Mesodermal cell (in vitro differentiated cells): ENCODE results near the gene TMEM45B.
"Not testable (repeated sequence)": the region's sequence is repeated elsewhere in the genome, so short reads cannot be mapped to it uniquely, and the experiment has no call there.

Source experiments
- H3K27ac ChIP-seq: 2 replicates; pipeline ENCODE4 v1.7.0; 2013; ENCODE audit warnings: mild to moderate bottlenecking, low read depth, low read length, moderate library complexity; ENCODE audit not compliant: severe bottlenecking
- H3K36me3 ChIP-seq: 2 replicates; pipeline ENCODE4 v1.7.1; 2013; ENCODE audit warnings: mild to moderate bottlenecking, low read length, moderate library complexity; ENCODE audit not compliant: control insufficient read depth, insufficient read depth
- H3K4me1 ChIP-seq: one replicate; pipeline ENCODE4 v1.7.1; 2013; ENCODE audit warnings: mild to moderate bottlenecking, low read length; ENCODE audit not compliant: insufficient read depth, control insufficient read depth, poor library complexity, severe bottlenecking
- H3K4me3 ChIP-seq: 2 replicates; pipeline ENCODE4 v1.7.0; 2013; ENCODE audit warnings: low read length, control low read depth, mild to moderate bottlenecking; ENCODE audit not compliant: insufficient read depth, poor library complexity, severe bottlenecking; ENCODE audit errors: extremely low read depth
- H3K9me3 ChIP-seq: 2 replicates; pipeline ENCODE4 v1.7.1; 2013; ENCODE audit warnings: mild to moderate bottlenecking, low read length, moderate library complexity; ENCODE audit not compliant: control insufficient read depth
- WGBS, 2 experiments: methylation state at CpG; one replicate each; pipeline ENCODE4 v1.1.5; 2013; ENCODE audit warnings: missing lambda C conversion rate in 2 of 2; ENCODE audit not compliant: insufficient coverage in 2 of 2; 5-methylcytosine and 5-hydroxymethylcytosine counted together

TMEM45B gene

GRCh38 chr11:129828301-129828836 is 12.7 kb downstream of the TMEM45B start:
- no peaks in the 10 kb centered on the region for H3K4me1 ChIP-seq
- no peaks in the 10 kb centered on the region for H3K9me3 ChIP-seq
- no peaks in the 10 kb centered on the region for H3K36me3 ChIP-seq
- 93 to 100% methylated on average over 1 to 3 of the region's 9 CpGs for WGBS, 2 experiments
- no peak overlapping the region for H3K4me3 ChIP-seq
- H3K27ac ChIP-seq = no peak overlapping the region

GRCh38 chr11:129829497-129829896 is 13.8 kb downstream of the TMEM45B start:
- not testable (repeated sequence) for H3K27ac ChIP-seq, H3K4me3 ChIP-seq, H3K36me3 ChIP-seq

GRCh38 chr11:129831227-129831626 is 15.6 kb downstream of the TMEM45B start:
- 100% methylated on average over 1 of the region's 4 CpGs for WGBS, 2 experiments

More at GRCh38 chr11:129829497-129829896, 13.8 kb downstream of the TMEM45B start:
- H3K9me3 ChIP-seq, H3K4me1 ChIP-seq: not testable (repeated sequence)

GRCh38 chr11:129833260-129833659 is 17.6 kb downstream of the TMEM45B start:
- 86 to 88% methylated on average over 2 to 4 of the region's 6 CpGs for WGBS, 2 experiments

More at GRCh38 chr11:129831227-129831626, 15.6 kb downstream of the TMEM45B start:
- H3K4me3 ChIP-seq, H3K4me1 ChIP-seq, H3K9me3 ChIP-seq, H3K27ac ChIP-seq, H3K36me3 ChIP-seq: not testable (repeated sequence)

GRCh38 chr11:129836423-129836891 is 20.8 kb downstream of the TMEM45B start:
- H3K36me3 ChIP-seq = not testable (repeated sequence)

More at GRCh38 chr11:129833260-129833659, 17.6 kb downstream of the TMEM45B start:
- H3K9me3 ChIP-seq, H3K27ac ChIP-seq, H3K4me3 ChIP-seq, H3K36me3 ChIP-seq, H3K4me1 ChIP-seq: not testable (repeated sequence)

GRCh38 chr11:129836979-129837378 is 21.3 kb downstream of the TMEM45B start:
- no peak overlapping the region for H3K4me3 ChIP-seq
- 92 to 98% methylated on average over 5 of the region's 9 CpGs for WGBS, 2 experiments
- H3K27ac ChIP-seq = no peak overlapping the region
- no peaks in the 10 kb centered on the region for H3K36me3 ChIP-seq
- no peaks in the 10 kb centered on the region for H3K9me3 ChIP-seq
- H3K4me1 ChIP-seq = no peaks in the 10 kb centered on the region

More at GRCh38 chr11:129836423-129836891, 20.8 kb downstream of the TMEM45B start:
- H3K9me3 ChIP-seq, H3K27ac ChIP-seq, H3K4me1 ChIP-seq, H3K4me3 ChIP-seq: not testable (repeated sequence)
- WGBS, 2 experiments = no CpG with 5 or more reads among the region's 1 CpG

- Histone ChIP-seq H3K36me3 (no peaks in the 10 kb centered on the region), H3K27ac (no peak overlapping the region), H3K4me3 (no peak overlapping the region), H3K4me1 (no peaks in the 10 kb centered on the region), H3K9me3 (no peaks in the 10 kb centered on the region)
- 77 to 90% methylated on average over 2 to 4 of the region's 4 CpGs for WGBS, 2 experiments
Observed at GRCh38 chr11:129840236-129840635, 24.6 kb downstream of the TMEM45B start.

GRCh38 chr11:129842138-129842537 is 26.5 kb downstream of the TMEM45B start:
- H3K27ac ChIP-seq = no peak overlapping the region
- no CpG with 5 or more reads among the region's 2 CpGs for WGBS, 2 experiments
- no peaks in the 10 kb centered on the region for H3K4me1 ChIP-seq
- H3K9me3 ChIP-seq = no peaks in the 10 kb centered on the region
- no peaks in the 10 kb centered on the region for H3K36me3 ChIP-seq
- H3K4me3 ChIP-seq = no peak overlapping the region

GRCh38 chr11:129846508-129847335 is 31.1 kb downstream of the TMEM45B start:
- Histone ChIP-seq H3K4me1 (peaks cover 3% of the 10 kb centered on the region), H3K4me3 (no peak overlapping the region), H3K9me3 (no peaks in the 10 kb centered on the region), H3K36me3 (no peaks in the 10 kb centered on the region), H3K27ac (no peak overlapping the region)
- WGBS, 2 experiments = 87 to 99% methylated on average over 4 to 5 of the region's 6 CpGs

- not testable (repeated sequence) for H3K9me3 ChIP-seq, H3K36me3 ChIP-seq, H3K4me3 ChIP-seq, H3K27ac ChIP-seq, H3K4me1 ChIP-seq
- WGBS, 2 experiments = no CpG with 5 or more reads among the region's 3 CpGs
Observed at GRCh38 chr11:129847361-129847760, 31.7 kb downstream of the TMEM45B start.
